WTC11 (cell line): Measurements from ENCODE around the gene TRAF7. TPM values are rescaled to one million over a fixed set of nuclear protein-coding genes. Genes with fewer than 3 reads are reported as not detected.
A peak's percentile ranks its signal among the peaks of the same experiment; 100 is the strongest.

ENCODE experiments used
- EMX1 ChIP-seq: fragments of 250-450 bp; sonication (Bioruptor Pico); IDR thresholded peaks from 2 replicates; pipeline ENCODE4 v1.8.0; 2021; ENCODE audit warnings: mild to moderate bottlenecking
- ESRRA ChIP-seq: sonication (generic); formaldehyde crosslinking; IDR thresholded peaks from 2 replicates; pipeline ENCODE4 v1.8.1; 2022; ENCODE audit warnings: mild to moderate bottlenecking, missing genetic modification reagents, borderline replicate concordance
- JAZF1 ChIP-seq: fragments of 250-450 bp; sonication (Bioruptor Pico); IDR thresholded peaks from 2 replicates; pipeline ENCODE4 v1.9.0; 2021; ENCODE audit warnings: moderate library complexity, mild to moderate bottlenecking, inconsistent platforms
- KAT7 ChIP-seq: sonication (generic); formaldehyde crosslinking; IDR thresholded peaks from 2 replicates; pipeline ENCODE4 v1.8.1; 2023; ENCODE audit warnings: missing genetic modification reagents, mild to moderate bottlenecking, borderline replicate concordance
- NFYB ChIP-seq: sonication (generic); formaldehyde crosslinking; conservative IDR thresholded peaks from 2 replicates; pipeline ENCODE4 v1.8.0; 2022; ENCODE audit warnings: low read depth, missing genetic modification reagents
- OVOL2 ChIP-seq: fragments of 250-450 bp; sonication (Bioruptor Pico); IDR thresholded peaks from 2 replicates; pipeline ENCODE4 v1.9.0; 2021; ENCODE audit warnings: mild to moderate bottlenecking, borderline replicate concordance
- ZNF138 ChIP-seq: sonication (generic); formaldehyde crosslinking; conservative IDR thresholded peaks from 2 replicates; pipeline ENCODE4 v1.8.1; 2022; ENCODE audit warnings: mild to moderate bottlenecking, moderate library complexity, missing genetic modification reagents
- ZNF219 ChIP-seq: sonication (generic); formaldehyde crosslinking; IDR thresholded peaks from 2 replicates; pipeline ENCODE4 v1.8.0; 2023; ENCODE audit warnings: missing genetic modification reagents, mild to moderate bottlenecking, borderline replicate concordance
- ZNF423 ChIP-seq: fragments of 250-450 bp; sonication (Bioruptor Pico); IDR thresholded peaks from 2 replicates; pipeline ENCODE4 v2.1.2; 2022; ENCODE audit warnings: mild to moderate bottlenecking, moderate library complexity
- total RNA-seq: library from RNA; stranded (reverse); gene quantifications from 3 replicates; pipeline ENCODE4 v1.2.3, GENCODE V29; 2021
- TF ChIP-seq, protein P1 (sequence below): sonication (generic); formaldehyde crosslinking; IDR thresholded peaks from 2 replicates; pipeline ENCODE4 v1.8.1; 2023; ENCODE audit warnings: mild to moderate bottlenecking, missing genetic modification reagents
- TF ChIP-seq, protein P2 (sequence below): fragments of 250-450 bp; sonication (Bioruptor Pico); IDR thresholded peaks from 2 replicates; pipeline ENCODE4 v1.9.0; 2021; ENCODE audit warnings: mild to moderate bottlenecking
- TF ChIP-seq, protein P3 (sequence below): sonication (generic); formaldehyde crosslinking; IDR thresholded peaks from 2 replicates; pipeline ENCODE4 v1.8.1; 2023; ENCODE audit warnings: mild to moderate bottlenecking, missing genetic modification reagents, borderline replicate concordance
- TF ChIP-seq, protein P4 (sequence below): sonication (generic); formaldehyde crosslinking; IDR thresholded peaks from 2 replicates; pipeline ENCODE4 v1.8.0; 2023; ENCODE audit warnings: missing genetic modification reagents, mild to moderate bottlenecking, borderline replicate concordance
- TF ChIP-seq, protein P5 (sequence below): sonication (generic); formaldehyde crosslinking; IDR thresholded peaks from 2 replicates; pipeline ENCODE4 v1.8.0; 2022; ENCODE audit warnings: mild to moderate bottlenecking, missing genetic modification reagents
- TF ChIP-seq, protein P6 (sequence below): sonication (generic); formaldehyde crosslinking; IDR thresholded peaks from 2 replicates; pipeline ENCODE4 v1.8.1; 2023; ENCODE audit warnings: mild to moderate bottlenecking, missing genetic modification reagents, moderate library complexity

The TRAF7 gene
- total RNA-seq, 1 experiment from 2014 or later: 148 TPM

DNA sequence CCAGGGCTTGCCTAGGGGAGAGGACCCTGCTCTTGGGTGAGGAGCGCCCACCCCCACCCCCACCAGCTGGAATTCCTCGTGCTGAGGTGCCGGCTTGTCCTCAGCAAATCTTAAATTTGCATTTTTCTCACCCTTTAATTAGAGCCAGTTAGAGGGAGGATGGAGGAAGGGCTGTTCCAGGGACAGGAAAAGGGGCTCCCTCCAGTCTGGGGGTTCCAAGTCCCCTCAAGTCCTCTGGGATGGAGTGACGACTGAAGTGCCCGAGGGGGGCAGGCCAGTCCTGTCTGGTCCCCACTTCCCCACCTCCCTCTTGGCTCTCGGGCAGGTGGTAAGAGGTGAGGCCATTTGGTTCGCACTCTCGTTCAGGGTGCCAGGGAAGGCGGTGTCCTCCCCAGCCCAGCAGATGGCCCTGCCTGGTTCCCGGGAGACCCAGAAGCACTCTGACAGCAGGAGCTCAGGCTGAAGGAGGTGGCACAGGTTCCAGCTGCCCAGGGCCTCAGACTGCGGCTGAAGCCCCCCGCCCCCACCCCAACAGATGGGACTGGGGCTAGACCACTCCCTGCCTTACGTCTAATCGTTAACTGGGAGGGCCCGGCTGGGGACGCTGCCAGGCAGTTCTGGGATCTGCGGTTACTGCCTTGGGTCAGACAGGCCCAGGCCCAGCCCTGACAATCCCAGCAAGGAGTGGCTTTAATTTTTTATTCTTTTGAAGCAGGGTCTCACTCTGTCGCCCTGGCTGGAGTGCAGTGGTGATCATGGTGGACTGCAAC lies 5.0 kb upstream of the TRAF7 start (continued):
- TF ChIP-seq, protein P1, sequence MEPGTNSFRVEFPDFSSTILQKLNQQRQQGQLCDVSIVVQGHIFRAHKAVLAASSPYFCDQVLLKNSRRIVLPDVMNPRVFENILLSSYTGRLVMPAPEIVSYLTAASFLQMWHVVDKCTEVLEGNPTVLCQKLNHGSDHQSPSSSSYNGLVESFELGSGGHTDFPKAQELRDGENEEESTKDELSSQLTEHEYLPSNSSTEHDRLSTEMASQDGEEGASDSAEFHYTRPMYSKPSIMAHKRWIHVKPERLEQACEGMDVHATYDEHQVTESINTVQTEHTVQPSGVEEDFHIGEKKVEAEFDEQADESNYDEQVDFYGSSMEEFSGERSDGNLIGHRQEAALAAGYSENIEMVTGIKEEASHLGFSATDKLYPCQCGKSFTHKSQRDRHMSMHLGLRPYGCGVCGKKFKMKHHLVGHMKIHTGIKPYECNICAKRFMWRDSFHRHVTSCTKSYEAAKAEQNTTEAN (CRISPR knock-in tag): 0 out of 2 replicates have a peak, but pooled peaks have one; percentile 35
- TF ChIP-seq, protein P2, sequence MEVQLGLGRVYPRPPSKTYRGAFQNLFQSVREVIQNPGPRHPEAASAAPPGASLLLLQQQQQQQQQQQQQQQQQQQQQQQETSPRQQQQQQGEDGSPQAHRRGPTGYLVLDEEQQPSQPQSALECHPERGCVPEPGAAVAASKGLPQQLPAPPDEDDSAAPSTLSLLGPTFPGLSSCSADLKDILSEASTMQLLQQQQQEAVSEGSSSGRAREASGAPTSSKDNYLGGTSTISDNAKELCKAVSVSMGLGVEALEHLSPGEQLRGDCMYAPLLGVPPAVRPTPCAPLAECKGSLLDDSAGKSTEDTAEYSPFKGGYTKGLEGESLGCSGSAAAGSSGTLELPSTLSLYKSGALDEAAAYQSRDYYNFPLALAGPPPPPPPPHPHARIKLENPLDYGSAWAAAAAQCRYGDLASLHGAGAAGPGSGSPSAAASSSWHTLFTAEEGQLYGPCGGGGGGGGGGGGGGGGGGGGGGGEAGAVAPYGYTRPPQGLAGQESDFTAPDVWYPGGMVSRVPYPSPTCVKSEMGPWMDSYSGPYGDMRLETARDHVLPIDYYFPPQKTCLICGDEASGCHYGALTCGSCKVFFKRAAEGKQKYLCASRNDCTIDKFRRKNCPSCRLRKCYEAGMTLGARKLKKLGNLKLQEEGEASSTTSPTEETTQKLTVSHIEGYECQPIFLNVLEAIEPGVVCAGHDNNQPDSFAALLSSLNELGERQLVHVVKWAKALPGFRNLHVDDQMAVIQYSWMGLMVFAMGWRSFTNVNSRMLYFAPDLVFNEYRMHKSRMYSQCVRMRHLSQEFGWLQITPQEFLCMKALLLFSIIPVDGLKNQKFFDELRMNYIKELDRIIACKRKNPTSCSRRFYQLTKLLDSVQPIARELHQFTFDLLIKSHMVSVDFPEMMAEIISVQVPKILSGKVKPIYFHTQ (CRISPR knock-in tag): peak; percentile 62; the same call in 1 of the 2 replicates
- TF ChIP-seq, protein P3, sequence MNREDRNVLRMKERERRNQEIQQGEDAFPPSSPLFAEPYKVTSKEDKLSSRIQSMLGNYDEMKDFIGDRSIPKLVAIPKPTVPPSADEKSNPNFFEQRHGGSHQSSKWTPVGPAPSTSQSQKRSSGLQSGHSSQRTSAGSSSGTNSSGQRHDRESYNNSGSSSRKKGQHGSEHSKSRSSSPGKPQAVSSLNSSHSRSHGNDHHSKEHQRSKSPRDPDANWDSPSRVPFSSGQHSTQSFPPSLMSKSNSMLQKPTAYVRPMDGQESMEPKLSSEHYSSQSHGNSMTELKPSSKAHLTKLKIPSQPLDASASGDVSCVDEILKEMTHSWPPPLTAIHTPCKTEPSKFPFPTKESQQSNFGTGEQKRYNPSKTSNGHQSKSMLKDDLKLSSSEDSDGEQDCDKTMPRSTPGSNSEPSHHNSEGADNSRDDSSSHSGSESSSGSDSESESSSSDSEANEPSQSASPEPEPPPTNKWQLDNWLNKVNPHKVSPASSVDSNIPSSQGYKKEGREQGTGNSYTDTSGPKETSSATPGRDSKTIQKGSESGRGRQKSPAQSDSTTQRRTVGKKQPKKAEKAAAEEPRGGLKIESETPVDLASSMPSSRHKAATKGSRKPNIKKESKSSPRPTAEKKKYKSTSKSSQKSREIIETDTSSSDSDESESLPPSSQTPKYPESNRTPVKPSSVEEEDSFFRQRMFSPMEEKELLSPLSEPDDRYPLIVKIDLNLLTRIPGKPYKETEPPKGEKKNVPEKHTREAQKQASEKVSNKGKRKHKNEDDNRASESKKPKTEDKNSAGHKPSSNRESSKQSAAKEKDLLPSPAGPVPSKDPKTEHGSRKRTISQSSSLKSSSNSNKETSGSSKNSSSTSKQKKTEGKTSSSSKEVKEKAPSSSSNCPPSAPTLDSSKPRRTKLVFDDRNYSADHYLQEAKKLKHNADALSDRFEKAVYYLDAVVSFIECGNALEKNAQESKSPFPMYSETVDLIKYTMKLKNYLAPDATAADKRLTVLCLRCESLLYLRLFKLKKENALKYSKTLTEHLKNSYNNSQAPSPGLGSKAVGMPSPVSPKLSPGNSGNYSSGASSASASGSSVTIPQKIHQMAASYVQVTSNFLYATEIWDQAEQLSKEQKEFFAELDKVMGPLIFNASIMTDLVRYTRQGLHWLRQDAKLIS (CRISPR knock-in tag): peak; percentile 84; the same call in 1 of the 2 replicates
- TF ChIP-seq JAZF1: no peak
- 0 out of 2 replicates have a peak, but pooled peaks have one; percentile 67 for TF ChIP-seq KAT7
- peak; percentile 89 for TF ChIP-seq EMX1 (CRISPR knock-in tag)
- no peak for TF ChIP-seq ZNF423 (CRISPR knock-in tag)
- TF ChIP-seq ZNF219 (CRISPR knock-in tag): 0 out of 2 replicates have a peak, but pooled peaks have one; percentile 18
- no peak for TF ChIP-seq NFYB (CRISPR knock-in tag)
- TF ChIP-seq, protein P4, sequence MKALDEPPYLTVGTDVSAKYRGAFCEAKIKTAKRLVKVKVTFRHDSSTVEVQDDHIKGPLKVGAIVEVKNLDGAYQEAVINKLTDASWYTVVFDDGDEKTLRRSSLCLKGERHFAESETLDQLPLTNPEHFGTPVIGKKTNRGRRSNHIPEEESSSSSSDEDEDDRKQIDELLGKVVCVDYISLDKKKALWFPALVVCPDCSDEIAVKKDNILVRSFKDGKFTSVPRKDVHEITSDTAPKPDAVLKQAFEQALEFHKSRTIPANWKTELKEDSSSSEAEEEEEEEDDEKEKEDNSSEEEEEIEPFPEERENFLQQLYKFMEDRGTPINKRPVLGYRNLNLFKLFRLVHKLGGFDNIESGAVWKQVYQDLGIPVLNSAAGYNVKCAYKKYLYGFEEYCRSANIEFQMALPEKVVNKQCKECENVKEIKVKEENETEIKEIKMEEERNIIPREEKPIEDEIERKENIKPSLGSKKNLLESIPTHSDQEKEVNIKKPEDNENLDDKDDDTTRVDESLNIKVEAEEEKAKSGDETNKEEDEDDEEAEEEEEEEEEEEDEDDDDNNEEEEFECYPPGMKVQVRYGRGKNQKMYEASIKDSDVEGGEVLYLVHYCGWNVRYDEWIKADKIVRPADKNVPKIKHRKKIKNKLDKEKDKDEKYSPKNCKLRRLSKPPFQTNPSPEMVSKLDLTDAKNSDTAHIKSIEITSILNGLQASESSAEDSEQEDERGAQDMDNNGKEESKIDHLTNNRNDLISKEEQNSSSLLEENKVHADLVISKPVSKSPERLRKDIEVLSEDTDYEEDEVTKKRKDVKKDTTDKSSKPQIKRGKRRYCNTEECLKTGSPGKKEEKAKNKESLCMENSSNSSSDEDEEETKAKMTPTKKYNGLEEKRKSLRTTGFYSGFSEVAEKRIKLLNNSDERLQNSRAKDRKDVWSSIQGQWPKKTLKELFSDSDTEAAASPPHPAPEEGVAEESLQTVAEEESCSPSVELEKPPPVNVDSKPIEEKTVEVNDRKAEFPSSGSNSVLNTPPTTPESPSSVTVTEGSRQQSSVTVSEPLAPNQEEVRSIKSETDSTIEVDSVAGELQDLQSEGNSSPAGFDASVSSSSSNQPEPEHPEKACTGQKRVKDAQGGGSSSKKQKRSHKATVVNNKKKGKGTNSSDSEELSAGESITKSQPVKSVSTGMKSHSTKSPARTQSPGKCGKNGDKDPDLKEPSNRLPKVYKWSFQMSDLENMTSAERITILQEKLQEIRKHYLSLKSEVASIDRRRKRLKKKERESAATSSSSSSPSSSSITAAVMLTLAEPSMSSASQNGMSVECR: peak; percentile 50; the same call in 1 of the 2 replicates
- peak; percentile 35; the same call in 1 of the 2 replicates for TF ChIP-seq ESRRA
- TF ChIP-seq, protein P5, sequence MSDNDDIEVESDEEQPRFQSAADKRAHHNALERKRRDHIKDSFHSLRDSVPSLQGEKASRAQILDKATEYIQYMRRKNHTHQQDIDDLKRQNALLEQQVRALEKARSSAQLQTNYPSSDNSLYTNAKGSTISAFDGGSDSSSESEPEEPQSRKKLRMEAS: peak; percentile 29; the same call in 1 of the 2 replicates
- no peak for TF ChIP-seq OVOL2
- TF ChIP-seq ZNF138 (CRISPR knock-in tag): peak; percentile 74
- TF ChIP-seq, protein P6, sequence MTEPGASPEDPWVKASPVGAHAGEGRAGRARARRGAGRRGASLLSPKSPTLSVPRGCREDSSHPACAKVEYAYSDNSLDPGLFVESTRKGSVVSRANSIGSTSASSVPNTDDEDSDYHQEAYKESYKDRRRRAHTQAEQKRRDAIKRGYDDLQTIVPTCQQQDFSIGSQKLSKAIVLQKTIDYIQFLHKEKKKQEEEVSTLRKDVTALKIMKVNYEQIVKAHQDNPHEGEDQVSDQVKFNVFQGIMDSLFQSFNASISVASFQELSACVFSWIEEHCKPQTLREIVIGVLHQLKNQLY (CRISPR knock-in tag): 0 out of 2 replicates have a peak, but pooled peaks have one; percentile 50
